Mesenchymal stem cell (in vitro differentiated cells and primary cell): ENCODE measurements around the gene ARL15.
"Not testable (repeated sequence)": the region's sequence is repeated elsewhere in the genome, so short reads cannot be mapped to it uniquely, and the experiment has no call there.

Experiments
- DNase-seq: peaks from one replicate; pipeline ENCODE4 v3.0.0-alpha.2; 2013
- H2AFZ ChIP-seq: one replicate; pipeline ENCODE4 v1.6.1; 2013; ENCODE audit warnings: low read depth, mild to moderate bottlenecking, control low read depth, inconsistent platforms, low read length, moderate library complexity
- H2AK5ac ChIP-seq: 2 replicates; pipeline ENCODE4 v1.6.1; 2013; ENCODE audit warnings: low read length, moderate library complexity, mild to moderate bottlenecking, inconsistent platforms; ENCODE audit not compliant: severe bottlenecking
- H2BK120ac ChIP-seq: one replicate; pipeline ENCODE4 v1.6.1; 2013; ENCODE audit warnings: low read depth, mild to moderate bottlenecking, inconsistent platforms, low read length, moderate library complexity
- H2BK12ac ChIP-seq, 2 experiments: one replicate each; pipeline ENCODE4 v1.6.1; 2013; ENCODE audit warnings: inconsistent platforms in 2 of 2, low read length in 2 of 2, mild to moderate bottlenecking in 2 of 2, moderate library complexity in 2 of 2, control low read depth in 1 of 2
- H2BK15ac ChIP-seq: one replicate; pipeline ENCODE4 v1.6.1; 2013; ENCODE audit warnings: mild to moderate bottlenecking, low read depth, inconsistent platforms; ENCODE audit not compliant: poor library complexity, severe bottlenecking
- H2BK5ac ChIP-seq: 2 replicates; pipeline ENCODE4 v1.6.1; 2013; ENCODE audit warnings: low read depth, mild to moderate bottlenecking, low read length, control low read depth, inconsistent platforms; ENCODE audit not compliant: poor library complexity, severe bottlenecking
- H3K14ac ChIP-seq, 2 experiments: one replicate each; pipeline ENCODE4 v1.6.1; 2013; ENCODE audit warnings: inconsistent platforms in 2 of 2, low read length in 2 of 2, control low read depth in 1 of 2, mild to moderate bottlenecking in 1 of 2, moderate library complexity in 1 of 2
- H3K18ac ChIP-seq, 2 experiments: one replicate each; pipeline ENCODE4 v1.6.1; 2013; ENCODE audit warnings: inconsistent platforms in 2 of 2, low read length in 2 of 2, control low read depth in 1 of 2, low read depth in 1 of 2, mild to moderate bottlenecking in 1 of 2
- H3K23ac ChIP-seq, 2 experiments: one replicate each; pipeline ENCODE4 v1.6.1; 2013; ENCODE audit warnings: inconsistent platforms in 2 of 2, low read length in 2 of 2, mild to moderate bottlenecking in 2 of 2, moderate library complexity in 2 of 2, control low read depth in 1 of 2
- H3K27ac ChIP-seq: 2 replicates; pipeline ENCODE4 v1.5.1; 2013; ENCODE audit warnings: mild to moderate bottlenecking, moderate library complexity, low read length, control low read depth, inconsistent platforms; ENCODE audit not compliant: poor library complexity, severe bottlenecking
- H3K27me3 ChIP-seq, 2 experiments: 2 replicates each; pipeline versions ENCODE4 v1.6.1 to v1.7.0; 2013; ENCODE audit warnings: low read length in 2 of 2, mild to moderate bottlenecking in 2 of 2, moderate library complexity in 2 of 2, control low read depth in 1 of 2, inconsistent platforms in 1 of 2; ENCODE audit not compliant: control insufficient read depth in 1 of 2, insufficient read depth in 1 of 2
- H3K36me3 ChIP-seq, 2 experiments: 2 replicates each; pipeline versions ENCODE4 v1.6.1 to v1.7.0; 2013; ENCODE audit warnings: low read length in 2 of 2, control low read depth in 1 of 2, inconsistent platforms in 1 of 2, low read depth in 1 of 2, mild to moderate bottlenecking in 1 of 2; ENCODE audit not compliant: insufficient read depth in 2 of 2, control insufficient read depth in 1 of 2
- H3K4ac ChIP-seq, 2 experiments: one replicate each; pipeline ENCODE4 v1.6.1; 2013; ENCODE audit warnings: inconsistent platforms in 2 of 2, low read length in 2 of 2, mild to moderate bottlenecking in 2 of 2, moderate library complexity in 2 of 2, control low read depth in 1 of 2, low read depth in 1 of 2
- H3K4me1 ChIP-seq: 2 replicates; pipeline ENCODE4 v1.6.1; 2013; ENCODE audit warnings: low read depth, low read length, control low read depth; ENCODE audit not compliant: control insufficient read depth, insufficient read depth
- H3K4me2 ChIP-seq: 2 replicates; pipeline ENCODE4 v1.6.1; 2013; ENCODE audit warnings: low read length, mild to moderate bottlenecking, inconsistent platforms; ENCODE audit not compliant: poor library complexity, severe bottlenecking
- H3K4me3 ChIP-seq, 2 experiments: 2 replicates each; pipeline versions ENCODE4 v1.5.1 to v1.7.0; 2013; ENCODE audit warnings: low read length in 2 of 2, mild to moderate bottlenecking in 2 of 2, control low read depth in 1 of 2, low read depth in 1 of 2; ENCODE audit not compliant: insufficient read depth in 1 of 2
- H3K79me1 ChIP-seq: replicated peaks from 2 replicates; pipeline ENCODE4 v1.6.1; 2013; ENCODE audit warnings: mild to moderate bottlenecking, control low read depth, low read length, inconsistent platforms; ENCODE audit not compliant: poor library complexity, severe bottlenecking
- H3K9ac ChIP-seq: 2 replicates; pipeline ENCODE4 v1.7.0; 2013; ENCODE audit warnings: mild to moderate bottlenecking, low read length, moderate library complexity
- H3K9me3 ChIP-seq: 2 replicates; pipeline ENCODE4 v1.7.0; 2013; ENCODE audit warnings: mild to moderate bottlenecking, low read length; ENCODE audit not compliant: control insufficient read depth
- H4K8ac ChIP-seq: one replicate; pipeline ENCODE4 v1.6.1; 2013; ENCODE audit warnings: inconsistent platforms, mild to moderate bottlenecking, low read length, moderate library complexity
- H4K91ac ChIP-seq: one replicate; pipeline ENCODE4 v1.6.1; 2013; ENCODE audit warnings: mild to moderate bottlenecking, low read length, inconsistent platforms
- WGBS: methylation state at CpG from one replicate; pipeline ENCODE4 v1.1.7; 2013; ENCODE audit warnings: mixed read lengths; 5-methylcytosine and 5-hydroxymethylcytosine counted together

Gene ARL15

DNA sequence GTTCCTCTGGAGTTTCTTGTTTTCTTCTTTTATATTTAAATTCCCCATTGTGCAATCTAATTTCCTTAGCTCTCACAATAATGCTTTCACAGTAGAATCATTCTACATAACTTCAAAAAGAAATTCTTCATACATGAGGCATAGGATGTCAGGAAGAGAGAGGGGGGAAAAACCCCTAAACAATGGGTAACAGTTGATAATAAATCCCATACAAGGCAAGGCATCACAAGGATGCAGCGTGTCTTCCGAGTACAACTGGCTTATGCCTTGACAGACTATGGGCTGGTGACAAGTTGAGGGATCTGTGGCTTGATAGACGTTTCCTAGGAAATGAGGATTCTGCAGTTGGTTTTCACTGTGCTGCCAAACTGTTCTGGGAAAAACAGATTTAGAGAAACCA, 247.4 kb downstream of the ARL15 start:
- Histone ChIP-seq H3K27ac (peak overlapping the region; percentile 71), H3K4ac (no peak overlapping the region), H3K9me3 (no peaks in the 10 kb centered on the region), H2AK5ac (peak overlapping the region; percentile 12), H3K14ac (no peak overlapping the region), H2BK15ac (no peak overlapping the region), H2BK12ac (no peak overlapping the region), H2AFZ (no peak overlapping the region), H3K9ac (no peak overlapping the region), H3K4me1 (peaks cover 1% of the 10 kb centered on the region), H3K36me3 (peaks cover 0 to 2% of the 10 kb centered on the region in 2 experiments), H4K8ac (no peak overlapping the region), H3K27me3 (no peaks in the 10 kb centered on the region), H2BK5ac (no peak overlapping the region), H3K4me2 (no peak overlapping the region), H2BK120ac (no peak overlapping the region), H3K79me1 (no peaks in the 10 kb centered on the region), H3K23ac (no peak overlapping the region), H3K18ac (no peak overlapping the region), H3K4me3 (no peak overlapping the region), H4K91ac (no peak overlapping the region)
- 19% methylated on average over 3 of the region's 3 CpGs for WGBS
- DNase-seq = peak; percentile 40

DNA sequence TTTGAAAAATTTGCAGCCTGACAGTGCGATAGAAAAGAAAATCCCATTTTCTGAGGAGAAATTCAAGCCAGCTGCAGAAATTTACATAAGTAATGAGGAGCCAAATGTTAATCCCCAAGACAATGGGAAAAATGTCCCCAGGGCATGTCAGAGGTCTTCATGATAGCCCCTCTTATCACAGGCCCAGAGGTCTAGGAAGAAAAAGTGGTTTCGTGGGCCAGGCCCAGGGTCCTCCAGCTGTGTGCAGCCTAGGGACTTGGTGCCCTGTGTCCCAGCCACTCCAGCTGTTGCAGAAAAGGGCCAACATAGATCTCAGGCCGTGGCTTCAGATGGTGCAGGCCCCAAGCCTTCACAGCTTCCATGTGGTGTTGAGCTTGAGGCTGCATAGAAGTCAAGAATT, 249.5 kb downstream of the ARL15 start:
- H3K27me3 ChIP-seq, H3K79me1 ChIP-seq, H4K8ac ChIP-seq, H3K4ac ChIP-seq, H3K18ac ChIP-seq, H3K4me2 ChIP-seq, H4K91ac ChIP-seq, H3K9me3 ChIP-seq, H3K4me1 ChIP-seq, H3K4me3 ChIP-seq, H3K23ac ChIP-seq, H3K9ac ChIP-seq, H2BK120ac ChIP-seq, H3K14ac ChIP-seq, H2BK15ac ChIP-seq, DNase-seq, H3K27ac ChIP-seq, H2BK12ac ChIP-seq, H2BK5ac ChIP-seq, H2AK5ac ChIP-seq, H3K36me3 ChIP-seq, H2AFZ ChIP-seq: not testable (repeated sequence)
- WGBS = 97% methylated on average over 3 of the region's 3 CpGs

DNA sequence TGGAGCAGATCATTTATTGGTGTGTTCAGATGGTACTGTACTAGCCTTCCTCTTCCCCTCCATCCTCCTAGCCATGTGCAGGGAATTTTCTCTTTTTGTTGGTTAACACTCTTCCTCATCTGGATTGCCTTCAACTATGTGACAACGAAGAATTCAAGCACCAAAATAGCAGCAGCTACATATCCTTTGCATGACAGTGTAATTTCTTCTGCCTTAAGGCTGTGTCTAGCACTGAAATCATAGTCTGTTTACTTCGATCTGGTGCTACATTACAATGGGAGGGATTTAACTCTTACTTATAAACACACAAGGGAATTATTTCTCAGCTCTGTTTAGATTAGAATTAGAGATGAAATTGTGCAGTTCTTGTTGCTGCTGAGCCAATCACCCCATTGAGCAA, 260.4 kb downstream of the ARL15 start:
- Histone ChIP-seq H2AK5ac (no peak overlapping the region), H3K9me3 (no peaks in the 10 kb centered on the region), H3K14ac (no peak overlapping the region), H3K4me3 (no peak overlapping the region), H2AFZ (no peak overlapping the region), H3K79me1 (no peaks in the 10 kb centered on the region), H2BK15ac (no peak overlapping the region), H3K36me3 (no peaks in the 10 kb centered on the region), H3K27ac (no peak overlapping the region), H2BK12ac (no peak overlapping the region), H3K4ac (no peak overlapping the region), H3K18ac (no peak overlapping the region), H3K4me1 (no peaks in the 10 kb centered on the region), H3K9ac (no peak overlapping the region), H2BK5ac (no peak overlapping the region), H3K23ac (no peak overlapping the region), H2BK120ac (no peak overlapping the region), H4K91ac (no peak overlapping the region), H4K8ac (no peak overlapping the region), H3K27me3 (no peaks in the 10 kb centered on the region), H3K4me2 (no peak overlapping the region)
- peak; percentile 32 for DNase-seq
- WGBS = 56% methylated on average over 1 of the region's 2 CpGs

DNA sequence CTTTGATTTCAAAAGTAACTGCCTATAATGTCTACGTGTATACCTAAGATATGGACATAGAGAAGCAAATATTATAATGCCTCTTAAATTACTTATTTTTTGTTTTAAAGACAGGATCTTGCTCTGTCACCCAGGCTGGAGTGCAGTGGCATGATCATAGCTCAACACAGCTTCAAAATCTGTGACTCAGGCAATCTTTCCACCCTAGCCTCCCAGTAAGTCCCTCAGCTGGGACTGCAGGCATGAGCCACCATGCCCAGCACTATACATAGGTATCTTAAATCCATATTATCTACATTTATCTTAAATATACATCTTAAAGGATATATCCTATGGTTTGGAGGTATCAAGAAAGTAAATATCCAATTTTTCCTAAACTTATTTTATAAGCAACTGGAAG, 261.2 kb downstream of the ARL15 start:
- H2BK120ac ChIP-seq = no peak overlapping the region
- H3K27me3 ChIP-seq = no peaks in the 10 kb centered on the region
- H2BK15ac ChIP-seq = no peak overlapping the region
- no peak overlapping the region for H4K91ac ChIP-seq
- H3K18ac ChIP-seq = no peak overlapping the region
- no peak overlapping the region for H3K27ac ChIP-seq
- H3K4me3 ChIP-seq = no peak overlapping the region
- no peak overlapping the region for H3K4ac ChIP-seq
- no peak overlapping the region for H4K8ac ChIP-seq
- H3K36me3 ChIP-seq = no peaks in the 10 kb centered on the region
- DNase-seq = no peak
- no peak overlapping the region for H3K4me2 ChIP-seq
- H3K23ac ChIP-seq = no peak overlapping the region
- H3K79me1 ChIP-seq = no peaks in the 10 kb centered on the region
- WGBS = no CpG with 5 or more reads among the region's 1 CpG
- no peak overlapping the region for H2BK5ac ChIP-seq
- no peaks in the 10 kb centered on the region for H3K9me3 ChIP-seq
- H2AFZ ChIP-seq = no peak overlapping the region
- no peak overlapping the region for H2AK5ac ChIP-seq
- H3K4me1 ChIP-seq = no peaks in the 10 kb centered on the region
- no peak overlapping the region for H3K9ac ChIP-seq
- H3K14ac ChIP-seq = no peak overlapping the region
- no peak overlapping the region for H2BK12ac ChIP-seq
